K562 (cell line): ENCODE results near the gene OBSCN. TPM values are rescaled to one million over a fixed set of nuclear protein-coding genes. Genes with fewer than 3 reads are reported as not detected.

Experiments used
- E2F5 ChIP-seq: sonication (generic); formaldehyde crosslinking; IDR thresholded peaks from 2 replicates; pipeline ENCODE4 v1.8.0; 2022; ENCODE audit warnings: mild to moderate bottlenecking, missing genetic modification reagents
- JUN ChIP-seq, 2 experiments: sonication (generic) in 1 of 2; formaldehyde crosslinking in 1 of 2; IDR thresholded peaks; 2 replicates each; pipeline versions ENCODE4 v1.6.1 to v1.8.0; 2012 to 2022; ENCODE audit warnings: borderline replicate concordance in 2 of 2, mild to moderate bottlenecking in 2 of 2, improper control_type of control experiment in 1 of 2, low read depth in 1 of 2, low read length in 1 of 2, missing genetic modification reagents in 1 of 2
- JUND ChIP-seq, 2 experiments: IDR thresholded peaks; 2 replicates in 1 of 2; 3 replicates in 1 of 2; pipeline ENCODE4 v1.6.1; 2011; ENCODE audit warnings: borderline replicate concordance in 2 of 2, low read depth in 2 of 2, low read length in 2 of 2, improper control_type of control experiment in 1 of 2, missing biosample characterization in 1 of 2, missing genetic modification characterization in 1 of 2, missing genetic modification reagents in 1 of 2
- L3MBTL2 ChIP-seq: fragments of 450-650 bp; IDR thresholded peaks from 2 replicates; pipeline ENCODE4 v1.6.1; 2016; ENCODE audit warnings: mild to moderate bottlenecking, moderate library complexity
- MLLT1 ChIP-seq, 2 experiments: fragments of 450-650 bp; IDR thresholded peaks; 2 replicates each; pipeline ENCODE4 v1.6.1; 2016
- NBN ChIP-seq: fragments of 450-650 bp; IDR thresholded peaks from 2 replicates; pipeline ENCODE4 v1.6.1; 2016; ENCODE audit warnings: low read depth, mild to moderate bottlenecking
- POLR2G ChIP-seq: fragments of 200-400 bp; formaldehyde crosslinking; IDR thresholded peaks from 2 replicates; pipeline ENCODE4 v1.6.1; 2017; ENCODE audit warnings: low read depth, mild to moderate bottlenecking, antibody characterized with exemption, low read length, moderate library complexity
- RFX1 ChIP-seq: fragments of 450-650 bp; IDR thresholded peaks from 2 replicates; pipeline ENCODE4 v1.6.1; 2016; ENCODE audit warnings: mild to moderate bottlenecking, moderate library complexity
- SMAD1 ChIP-seq: fragments of 150-350 bp; IDR thresholded peaks from 2 replicates; pipeline ENCODE4 v1.6.1; 2014; ENCODE audit warnings: low read length, low read depth; ENCODE audit not compliant: partially characterized antibody
- XRCC3 ChIP-seq: fragments of 450-650 bp; IDR thresholded peaks from 2 replicates; pipeline ENCODE4 v1.6.1; 2017; ENCODE audit warnings: mild to moderate bottlenecking, moderate library complexity
- ZBTB5 ChIP-seq: fragments of 450-650 bp; IDR thresholded peaks from 2 replicates; pipeline ENCODE4 v1.6.1; 2017; ENCODE audit warnings: antibody characterized with exemption
- ZNF133 ChIP-seq: fragments of 250-450 bp; sonication (Bioruptor Pico); IDR thresholded peaks from 2 replicates; pipeline ENCODE4 v1.4.0; 2020; ENCODE audit warnings: mild to moderate bottlenecking
- ZNF830 ChIP-seq: fragments of 250-450 bp; sonication (Bioruptor Pico); IDR thresholded peaks from 2 replicates; pipeline ENCODE4 v1.5.0; 2021; ENCODE audit warnings: mild to moderate bottlenecking
- polyA plus RNA-seq, 8 experiments: library from polyadenylated mRNA; depleted of rRNA in 4 of 8; stranded (reverse) in 5 of 8; unstranded in 3 of 8; fragments of >200 nt; fragmentation: Nextera tagmentation in 2 of 8; fragmentation: Illumina TruSeq in 1 of 8; extraction: Ambion mirVana in 2 of 8; extraction: Trizol in 1 of 8; gene quantifications; 2 replicates each; pipeline versions ENCODE4 v1.2.1 to v1.2.3, GENCODE V29; 2011 to 2014; ENCODE audit warnings: inconsistent platforms in 1 of 8, missing spikeins in 1 of 8
- total RNA-seq, 7 experiments: library from RNA; depleted of rRNA in 6 of 7; stranded (reverse); fragments of >200 nt in 6 of 7; fragmentation: Illumina TruSeq in 2 of 7; extraction: Trizol in 2 of 7; gene quantifications; 2 replicates each; pipeline versions ENCODE4 v1.2.1 to v1.2.3, GENCODE V29; 2011 to 2021; ENCODE audit warnings: low replicate concordance in 1 of 7

OBSCN gene
- total and polyA plus RNA-seq, 9 of the 15 experiments (the other 6 are each of a cell fraction or from before 2014, with no cell fraction given), result 0.18 to 19.7 (median 3.6) TPM

GRCh38 chr1:228368801-228369607 is 161.2 kb downstream of the OBSCN start (continued):
- TF ChIP-seq ZBTB5 (no peak), POLR2G (peak; percentile 47), E2F5 (CRISPR knock-in tag) (no peak), L3MBTL2 (peak; percentile 90), JUND (IDR thresholded peaks at IDR 0.05; ENCODE audit: borderline replicate concordance, low read depth, low read length) (peak; percentile 94), JUND (tag; IDR thresholded peaks at IDR 0.05; ENCODE audit: borderline replicate concordance, low read depth, low read length) (peak; percentile 73; the same call in 2 of the 3 replicates), ZNF133 (CRISPR knock-in tag) (no peak), ZNF830 (CRISPR knock-in tag) (0 out of 2 replicates have a peak, but pooled peaks have one; percentile 14), XRCC3 (no peak), JUN (IDR thresholded peaks at IDR 0.05; ENCODE audit: borderline replicate concordance, low read depth, low read length) (peak; percentile 69), JUN (CRISPR knock-in tag; IDR thresholded peaks at IDR 0.05; ENCODE audit: borderline replicate concordance) (no peak), MLLT1 (IDR thresholded peaks at IDR 0.05) (no peak; a peak in 1 of 4 replicates), SMAD1 (peak; percentile 52), NBN (0 out of 2 replicates have a peak, but pooled peaks have one; percentile 43), RFX1 (no peak)
